HepG2 (cell line): ENCODE results near the gene MAP1LC3A. TPM values are rescaled to one million over a fixed set of nuclear protein-coding genes. Genes with fewer than 3 reads are reported as not detected.

ENCODE experiments used
- ATAC-seq: fragments of 200-7000 bp; cut with Tn5 transposase; 3 replicates; pipeline ENCODE4 v1.9.1; 2020; ENCODE audit warnings: mild to moderate bottlenecking, moderate library complexity
- BruUV-seq: library from RNA; stranded (reverse); fragments of 400-500 nt; replicated peaks from 2 replicates; lab custom pipeline; 2021; lab: Mats Ljungman, UMichigan
- CTCF ChIA-PET: fragments of 300-600 bp; formaldehyde crosslinking; extraction: SDS; loops from one replicate; lab custom pipeline; 2021; ENCODE audit warnings: low total read pairs, inconsistent platforms, low intra/inter-chr PET ratio; lab: Yijun Ruan, JAX
- POLR2A ChIA-PET: fragments of 350-600 bp; sonication (Branson Sonifier 250); formaldehyde crosslinking; loops from one replicate; lab custom pipeline; 2020; ENCODE audit warnings: antibody characterized with exemption, inconsistent platforms; lab: Yijun Ruan, JAX
- DNase-seq: peaks from one replicate; pipeline ENCODE4 v3.0.0-alpha.2; 2015; ENCODE audit warnings: low spot score
- FAIRE-seq: peaks from 3 replicates; lab custom pipeline; 2011; peaks lifted over from hg19 to GRCh38; lab: Jason Lieb, UNC
- H2AFZ ChIP-seq: one replicate; pipeline ENCODE4 v1.6.1; 2011; ENCODE audit warnings: low read length, inconsistent platforms
- H3K27ac ChIP-seq: fragments of 300-600 bp; 3 replicates; pipeline ENCODE4 v1.8.0; 2011; ENCODE audit warnings: mixed run types, mild to moderate bottlenecking, mixed read lengths, low read length, inconsistent platforms; ENCODE audit not compliant: insufficient read depth; ENCODE audit errors: extremely low read length
- H3K27me3 ChIP-seq, 2 experiments: fragments of 200-600 bp in 1 of 2; 2 replicates in 1 of 2; 3 replicates in 1 of 2; pipeline versions ENCODE4 v1.6.0 to v1.8.0; 2011; ENCODE audit warnings: low read length in 2 of 2, mild to moderate bottlenecking in 2 of 2, moderate library complexity in 2 of 2, inconsistent platforms in 1 of 2; ENCODE audit not compliant: insufficient read depth in 2 of 2, control insufficient read depth in 1 of 2
- H3K36me3 ChIP-seq, 2 experiments: fragments of 200-600 bp in 1 of 2; replicated peaks in 1 of 2; 2 replicates in 1 of 2; 3 replicates in 1 of 2; pipeline versions ENCODE4 v1.5.1 to v1.8.0; 2011; ENCODE audit warnings: low read length in 2 of 2, inconsistent platforms in 1 of 2; ENCODE audit not compliant: insufficient read depth in 2 of 2, control insufficient read depth in 1 of 2
- H3K4me1 ChIP-seq: 2 replicates; pipeline ENCODE4 v1.5.1; 2012; ENCODE audit warnings: low read length, inconsistent platforms; ENCODE audit not compliant: insufficient read depth
- H3K4me2 ChIP-seq: 2 replicates; pipeline ENCODE4 v1.6.0; 2011; ENCODE audit warnings: low read depth, low read length, inconsistent platforms
- H3K4me3 ChIP-seq, 3 experiments: fragments of 200-600 bp in 1 of 3; sonication (generic), shearing (Covaris generic) in 1 of 3; replicated peaks in 1 of 3; 2 replicates each; pipeline ENCODE4 v1.5.1; 2011 to 2016; ENCODE audit warnings: low read length in 3 of 3, inconsistent platforms in 2 of 3, low read depth in 2 of 3, mild to moderate bottlenecking in 2 of 3, control low read depth in 1 of 3, mixed read lengths in 1 of 3; ENCODE audit not compliant: insufficient read depth in 1 of 3
- H3K79me2 ChIP-seq: one replicate; pipeline ENCODE4 v1.6.1; 2011; ENCODE audit warnings: low read length, inconsistent platforms; ENCODE audit not compliant: insufficient read depth
- H3K9ac ChIP-seq: 2 replicates; pipeline ENCODE4 v1.6.0; 2011; ENCODE audit warnings: mild to moderate bottlenecking, low read depth, low read length, inconsistent platforms; ENCODE audit not compliant: insufficient read depth
- H3K9me3 ChIP-seq: 2 replicates; pipeline ENCODE4 v1.5.1; 2012; ENCODE audit warnings: mild to moderate bottlenecking, low read length
- H4K20me1 ChIP-seq: 2 replicates; pipeline ENCODE4 v1.6.0; 2011; ENCODE audit warnings: inconsistent platforms, mild to moderate bottlenecking, low read length, moderate library complexity; ENCODE audit not compliant: insufficient read depth
- AKNA ChIP-seq: sonication (generic); formaldehyde crosslinking; IDR thresholded peaks from 2 replicates; pipeline ENCODE4 v1.4.0; 2020; ENCODE audit warnings: missing genetic modification reagents, borderline replicate concordance
- BCLAF1 ChIP-seq: fragments of 450-650 bp; IDR thresholded peaks from 2 replicates; pipeline ENCODE4 v1.6.1; 2017; ENCODE audit warnings: mild to moderate bottlenecking
- HIC2 ChIP-seq: sonication (generic); formaldehyde crosslinking; IDR thresholded peaks from 2 replicates; pipeline ENCODE4 v1.9.0; 2022; ENCODE audit warnings: low read depth, missing genetic modification reagents
- SAFB2 ChIP-seq: sonication (generic); formaldehyde crosslinking; IDR thresholded peaks from 2 replicates; pipeline ENCODE4 v1.5.1; 2020; ENCODE audit warnings: missing genetic modification reagents, low read depth, mild to moderate bottlenecking, borderline replicate concordance
- SNRNP70 ChIP-seq: fragments of 200-400 bp; formaldehyde crosslinking; IDR thresholded peaks from 2 replicates; pipeline ENCODE4 v1.6.1; 2017; ENCODE audit warnings: mild to moderate bottlenecking, low read depth, low read length, moderate library complexity
- ZNF280B ChIP-seq: sonication (generic); formaldehyde crosslinking; IDR thresholded peaks from 2 replicates; pipeline ENCODE4 v1.5.0; 2020; ENCODE audit warnings: missing genetic modification reagents, mild to moderate bottlenecking, borderline replicate concordance
- ZNF296 ChIP-seq: sonication (generic); formaldehyde crosslinking; conservative IDR thresholded peaks from 2 replicates; pipeline ENCODE4 v1.5.0; 2020; ENCODE audit warnings: mild to moderate bottlenecking, missing genetic modification reagents
- ZNF616 ChIP-seq: sonication (generic); formaldehyde crosslinking; IDR thresholded peaks from 2 replicates; pipeline ENCODE4 v1.5.0; 2020; ENCODE audit warnings: low read depth, mild to moderate bottlenecking, missing genetic modification reagents
- ZNF768 ChIP-seq: sonication (generic); formaldehyde crosslinking; IDR thresholded peaks from 2 replicates; pipeline ENCODE4 v1.4.0; 2020; ENCODE audit warnings: missing genetic modification reagents
- WGBS: methylation state at CpG from one replicate; pipeline ENCODE4 v1.1.6; 2017; ENCODE audit warnings: low lambda C conversion rate; 5-methylcytosine and 5-hydroxymethylcytosine counted together
- in situ Hi-C: cut with HindIII; loops from 2 replicates; pipeline ENCODE4 v1.10.0; 2017; ENCODE audit warnings: low pct_unique_long_range_greater_than_20kb; ENCODE audit not compliant: extremely low pct_ligation_motif_present
- intact Hi-C: fragments of 100-400 bp; cut with micrococcal nuclease; formaldehyde crosslinking; loops from one replicate; pipeline ENCODE4 v1.10.0; 2022; ENCODE audit not compliant: unreplicated experiment
- polyA plus RNA-seq, 8 experiments: library from polyadenylated mRNA; depleted of rRNA in 3 of 8; stranded (reverse) in 7 of 8; unstranded in 1 of 8; fragments of >200 nt; fragmentation: Illumina TruSeq in 4 of 8; extraction: Trizol in 4 of 8; gene quantifications; 2 replicates each; pipeline versions ENCODE4 v1.2.1 to v1.2.3, GENCODE V29; 2011 to 2016; ENCODE audit warnings: low read depth in 4 of 8, missing spikeins in 1 of 8, mixed read lengths in 1 of 8; ENCODE audit not compliant: insufficient read depth in 1 of 8
- total RNA-seq, 5 experiments: library from RNA; depleted of rRNA; stranded (reverse); fragments of >200 nt; fragmentation: Illumina TruSeq; extraction: Trizol; gene quantifications; 2 replicates each; pipeline ENCODE4 v1.2.3, GENCODE V29; 2016; ENCODE audit warnings: low read depth in 1 of 5

Gene MAP1LC3A
- total and polyA plus RNA-seq, 2 of the 13 experiments (the other 11 are each of a cell fraction or from before 2014, with no cell fraction given), result not detected

- TF ChIP-seq HIC2 (CRISPR knock-in tag) (0 out of 2 replicates have a peak, but pooled peaks have one; percentile 35), SAFB2 (CRISPR knock-in tag) (no peak)
Measured at GRCh38 chr20:34549291-34549928, 9.1 kb upstream of the MAP1LC3A start (continued).

- POLR2A ChIA-PET, result interaction anchor here (1.6 kb wide), 1 partner anchor 34 kb away, joined by 5 read pairs; the partner anchor contains the start of gene DYNLRB1
- CTCF ChIA-PET, result no interaction called here
- intact Hi-C loops (loop anchor here (2.0 kb wide), 1 partner anchor 23 kb away; no protein-coding TSS in a partner anchor), in situ Hi-C loops (no loop called here)
- FAIRE-seq (no peak), DNase-seq (no peak), ATAC-seq (peak; percentile 27)
- no peaks in the 10 kb centered on the region for H3K36me3 ChIP-seq
- H3K4me2 ChIP-seq, result peak overlapping the region; percentile 62
- 55% methylated on average over 12 of the region's 13 CpGs for WGBS
- H3K79me2 ChIP-seq, result no peaks in the 10 kb centered on the region
- peak overlapping the region in 1 of 3 experiments; percentile 32; a peak in 1 of 6 replicates for H3K4me3 ChIP-seq
- H3K4me1 ChIP-seq, result peaks cover 24% of the 10 kb centered on the region
- no peaks in the 10 kb centered on the region for H3K27me3 ChIP-seq
- H4K20me1 ChIP-seq, result no peaks in the 10 kb centered on the region
- H3K9ac ChIP-seq, result no peak overlapping the region
- BruUV-seq, result no TSS peak
- no peaks in the 10 kb centered on the region for H3K9me3 ChIP-seq
- H2AFZ ChIP-seq, result no peak overlapping the region
- H3K27ac ChIP-seq, result no peak overlapping the region
- no peak for TF ChIP-seq ZNF616
- no peak for TF ChIP-seq BCLAF1
- TF ChIP-seq SNRNP70, result no peak
- no peak for TF ChIP-seq ZNF296
- TF ChIP-seq ZNF280B (CRISPR knock-in tag), result 0 out of 2 replicates have a peak, but pooled peaks have one; percentile 50
- no peak for TF ChIP-seq AKNA (CRISPR knock-in tag)
- peak; percentile 52; the same call in 1 of the 2 replicates for TF ChIP-seq ZNF768 (CRISPR knock-in tag)
Measured at GRCh38 chr20:34549929-34550305, 8.6 kb upstream of the MAP1LC3A start.
